A549 treated with Hydrocortisone at 1 μM for 4 hours (cell line): ENCODE data around the gene IFITM5. TPM values are rescaled to one million over a fixed set of nuclear protein-coding genes. Genes with fewer than 3 reads are reported as not detected.

Experiments
- total RNA-seq: library from RNA; stranded (reverse); fragments of 200-300 nt; extraction: Qiagen RNA extraction; gene quantifications from 5 replicates; pipeline ENCODE4 v1.2.3, GENCODE V29; 2022

Gene IFITM5
- not detected in 5 replicates for total RNA-seq

GRCh38 chr11:299081-299891, at the start of gene IFITM5:
TSS of gene IFITM5 (minus strand) at chr11:299526. CDS start at chr11:299490, 36 bp downstream.

GRCh38 chr11:313787-314553, 14.6 kb upstream of the IFITM5 start, which contains the start of gene IFITM1:
TSS of gene IFITM1 (plus strand) at chr11:314040. CDS start at chr11:314171, 131 bp downstream.

GRCh38 chr11:307766-308708, 8.7 kb upstream of the IFITM5 start, which contains the start of gene IFITM2:
TSS of gene IFITM2 (plus strand) at chr11:307816. CDS start at chr11:308193, 377 bp downstream.

GRCh38 chr11:288478-289397, 10.6 kb downstream of the IFITM5 start, which contains the start of gene PGGHG:
TSS of gene PGGHG (plus strand) at chr11:289126. CDS start at chr11:289817, 691 bp downstream.

GRCh38 chr11:278001-278951, 21.1 kb downstream of the IFITM5 start, which contains the start of gene NLRP6:
TSS of gene NLRP6 (plus strand) at chr11:278407. CDS start at chr11:278570, 163 bp downstream.

Other genes with a start within 250 kb of the IFITM5 start
- not detected in 5 replicates for gene SCGB1C1, start 106.4 kb downstream of the IFITM5 start, total RNA-seq
- 40.7 to 46.8 TPM (median 45.2 TPM) in 5 replicates for gene BET1L, start 92.1 kb downstream of the IFITM5 start, total RNA-seq
- 112 to 140 TPM (median 118 TPM) in 5 replicates for gene RIC8A, start 91.8 kb downstream of the IFITM5 start, total RNA-seq
- 21.1 to 23.3 TPM (median 22.4 TPM) in 5 replicates for gene SIRT3, start 63.2 kb downstream of the IFITM5 start, total RNA-seq
- 158 to 202 TPM (median 174 TPM) in 5 replicates for gene PSMD13, start 62.5 kb downstream of the IFITM5 start, total RNA-seq
- not detected in 5 replicates for gene NLRP6, start 21.1 kb downstream of the IFITM5 start, total RNA-seq
- 7.9 to 11.7 TPM (median 9.8 TPM) in 5 replicates for gene PGGHG, start 10.4 kb downstream of the IFITM5 start, total RNA-seq
- gene IFITM2, start 8.3 kb upstream of the IFITM5 start, total RNA-seq = 47.3 to 65.1 TPM (median 64.3 TPM) in 5 replicates
- gene IFITM1, start 14.5 kb upstream of the IFITM5 start, total RNA-seq = 0.23 to 0.38 TPM (median 0.36 TPM) in 5 replicates
- gene IFITM3, start 21.3 kb upstream of the IFITM5 start, total RNA-seq = 18.9 to 33.8 TPM (median 32.9 TPM) in 5 replicates
- 11.1 to 17.5 TPM (median 15.4 TPM) in 5 replicates for gene B4GALNT4, start 70.0 kb upstream of the IFITM5 start, total RNA-seq
- gene PKP3, start 94.7 kb upstream of the IFITM5 start, total RNA-seq = 29.7 to 39.3 TPM (median 38.3 TPM) in 5 replicates
- 49.9 to 91.7 TPM (median 86.6 TPM) in 5 replicates for gene SIGIRR, start 115.5 kb upstream of the IFITM5 start, total RNA-seq
- gene ANO9, start 142.5 kb upstream of the IFITM5 start, total RNA-seq = 0.75 to 1.4 TPM (median 0.89 TPM) in 5 replicates
- gene PTDSS2, start 150.8 kb upstream of the IFITM5 start, total RNA-seq = 37.1 to 44.4 TPM (median 42.1 TPM) in 5 replicates
- 143 to 179 TPM (median 169 TPM) in 5 replicates for gene RNH1, start 207.7 kb upstream of the IFITM5 start, total RNA-seq
- gene HRAS, start 236.1 kb upstream of the IFITM5 start, total RNA-seq = 107 to 177 TPM (median 154 TPM) in 5 replicates
- 0.71 to 0.86 TPM (median 0.81 TPM) in 5 replicates for gene LRRC56, start 238.0 kb upstream of the IFITM5 start, total RNA-seq